Measurements from ENCODE around the gene TMEM175.

- TF ChIP-seq POLR2A (IDR thresholded peaks at IDR 0.05; ENCODE audit: low read length) (no peak), GATA1 (IDR thresholded peaks at IDR 0.05; ENCODE audit: low read depth, low read length) (no peak)
Observed at GRCh38 chr4:951186-951585, 18.9 kb downstream of the TMEM175 start.
